HG03045 (cell line): Measurements from ENCODE around the gene SLC38A3.

Experiments
- ATAC-seq: cut with Tn5 transposase; IDR thresholded peaks from one replicate; pipeline ENCODE4 v1.9.1; 2021; ENCODE audit warnings: mild to moderate bottlenecking, moderate library complexity; ENCODE audit not compliant: unreplicated experiment

Gene SLC38A3

GRCh38 chr3:50204804-50205412 is at the start of gene SLC38A3:
Gene SLC38A3, plus strand, starts transcription at chr3:50205271. Its CDS starts 8,929 bp downstream, at chr3:50214200.
- ATAC-seq, result no peak

GRCh38 chr3:50155491-50155878 is 49.6 kb upstream of the SLC38A3 start:
- ATAC-seq, result no peak

GRCh38 chr3:50155891-50156290 is 49.2 kb upstream of the SLC38A3 start:
- ATAC-seq, result no peak

- ATAC-seq, result no peak
Observed at GRCh38 chr3:50156549-50157493, 48.2 kb upstream of the SLC38A3 start.

GRCh38 chr3:50157827-50158529 is 47.1 kb upstream of the SLC38A3 start:
- no peak for ATAC-seq

- ATAC-seq, result no peak
Observed at GRCh38 chr3:50158530-50159146, 46.4 kb upstream of the SLC38A3 start.

- no peak for ATAC-seq
Observed at GRCh38 chr3:50160561-50160983, 44.5 kb upstream of the SLC38A3 start.

- ATAC-seq, result no peak
Observed at GRCh38 chr3:50161320-50161719, 43.8 kb upstream of the SLC38A3 start.

- ATAC-seq, result no peak
Observed at GRCh38 chr3:50162034-50162883, 42.8 kb upstream of the SLC38A3 start.

- ATAC-seq, result no peak
Observed at GRCh38 chr3:50163572-50164455, 41.3 kb upstream of the SLC38A3 start.

GRCh38 chr3:50164481-50164880 is 40.6 kb upstream of the SLC38A3 start:
- ATAC-seq, result no peak

GRCh38 chr3:50164984-50165909 is 39.8 kb upstream of the SLC38A3 start:
- no peak for ATAC-seq

- no peak for ATAC-seq
Observed at GRCh38 chr3:50165910-50166538, 39.0 kb upstream of the SLC38A3 start.

GRCh38 chr3:50166620-50167019 is 38.5 kb upstream of the SLC38A3 start:
- no peak for ATAC-seq

GRCh38 chr3:50167069-50167840 is 37.8 kb upstream of the SLC38A3 start:
- no peak for ATAC-seq

- ATAC-seq, result no peak
Observed at GRCh38 chr3:50167841-50168209, 37.2 kb upstream of the SLC38A3 start.

- no peak for ATAC-seq
Observed at GRCh38 chr3:50168388-50168787, 36.7 kb upstream of the SLC38A3 start.
